ENCODE results near the gene SDK1. TPM values are rescaled to one million over a fixed set of nuclear protein-coding genes. Genes with fewer than 3 reads are reported as not detected.

SDK1 gene
- total RNA-seq, 1 donor from 2014 or later, result 16.7 TPM

DNA sequence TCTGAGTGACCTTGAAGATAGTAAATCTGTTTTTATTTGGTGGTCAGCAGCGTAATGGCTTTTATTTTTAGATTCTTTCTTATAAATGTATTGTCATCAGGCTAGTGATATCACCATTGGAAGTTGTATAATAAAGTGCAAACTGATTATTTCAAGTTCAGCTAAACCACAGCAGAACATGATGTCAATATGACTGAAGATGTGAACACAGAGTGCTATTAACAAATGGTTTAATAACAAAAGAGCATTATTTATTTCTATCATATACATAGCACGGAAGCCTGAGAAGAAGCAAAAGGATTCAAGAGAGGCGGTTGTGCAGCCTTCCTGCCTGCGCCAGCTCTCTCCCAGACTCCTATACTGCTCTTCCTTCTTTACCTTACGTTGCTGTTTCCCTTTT is 142.7 kb downstream of the SDK1 start:
- TF ChIP-seq POLR2A (IDR thresholded peaks at IDR 0.05) (no peak), POLR2AphosphoS5 (IDR thresholded peaks at IDR 0.05; ENCODE audit: insufficient read depth in 1 of 2, low read depth in 1 of 2) (no peak)
- TF ChIP-seq, protein P1, sequence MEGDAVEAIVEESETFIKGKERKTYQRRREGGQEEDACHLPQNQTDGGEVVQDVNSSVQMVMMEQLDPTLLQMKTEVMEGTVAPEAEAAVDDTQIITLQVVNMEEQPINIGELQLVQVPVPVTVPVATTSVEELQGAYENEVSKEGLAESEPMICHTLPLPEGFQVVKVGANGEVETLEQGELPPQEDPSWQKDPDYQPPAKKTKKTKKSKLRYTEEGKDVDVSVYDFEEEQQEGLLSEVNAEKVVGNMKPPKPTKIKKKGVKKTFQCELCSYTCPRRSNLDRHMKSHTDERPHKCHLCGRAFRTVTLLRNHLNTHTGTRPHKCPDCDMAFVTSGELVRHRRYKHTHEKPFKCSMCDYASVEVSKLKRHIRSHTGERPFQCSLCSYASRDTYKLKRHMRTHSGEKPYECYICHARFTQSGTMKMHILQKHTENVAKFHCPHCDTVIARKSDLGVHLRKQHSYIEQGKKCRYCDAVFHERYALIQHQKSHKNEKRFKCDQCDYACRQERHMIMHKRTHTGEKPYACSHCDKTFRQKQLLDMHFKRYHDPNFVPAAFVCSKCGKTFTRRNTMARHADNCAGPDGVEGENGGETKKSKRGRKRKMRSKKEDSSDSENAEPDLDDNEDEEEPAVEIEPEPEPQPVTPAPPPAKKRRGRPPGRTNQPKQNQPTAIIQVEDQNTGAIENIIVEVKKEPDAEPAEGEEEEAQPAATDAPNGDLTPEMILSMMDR (IDR thresholded peaks at IDR 0.05), result no peak
- H3K4me1 ChIP-seq, result no peaks in the 10 kb centered on the region
- intact Hi-C loops (cut with DNase I), result no loop called here
- no peaks in the 10 kb centered on the region for H3K36me3 ChIP-seq
- H3K27ac ChIP-seq, result no peak overlapping the region
- H3K27me3 ChIP-seq, result no peaks in the 10 kb centered on the region
- no peaks in the 10 kb centered on the region for H3K9me3 ChIP-seq
- DNase-seq (ENCODE audit: extremely low spot score in 2 of 2), result no peak
- no peak overlapping the region for H3K4me3 ChIP-seq

DNA sequence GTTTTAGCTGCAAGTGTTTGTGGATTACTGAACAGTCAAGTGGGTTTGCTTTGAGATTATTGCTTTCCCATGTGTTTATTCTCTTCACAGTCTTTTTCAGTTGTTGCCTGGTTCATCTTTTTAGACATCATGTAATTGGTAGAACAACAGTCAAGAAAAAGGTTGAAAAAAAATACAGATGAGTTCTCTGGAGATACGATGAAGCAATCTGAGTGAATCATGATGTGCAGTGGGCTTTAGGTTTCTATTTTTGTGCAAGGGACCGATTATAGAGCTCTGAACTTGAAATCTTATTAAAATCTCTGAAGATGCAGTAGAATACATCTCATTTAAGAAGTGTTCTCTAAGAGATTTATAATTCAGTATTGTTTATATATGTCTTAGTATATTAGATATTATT is 145.7 kb downstream of the SDK1 start:
- H3K36me3 ChIP-seq, result no peaks in the 10 kb centered on the region
- DNase-seq (ENCODE audit: extremely low spot score in 2 of 2), result no peak
- no peaks in the 10 kb centered on the region for H3K9me3 ChIP-seq
- H3K4me1 ChIP-seq, result no peaks in the 10 kb centered on the region
- no peak overlapping the region for H3K27ac ChIP-seq
- H3K27me3 ChIP-seq, result no peaks in the 10 kb centered on the region
- intact Hi-C loops (cut with DNase I), result no loop called here
- TF ChIP-seq POLR2AphosphoS5 (IDR thresholded peaks at IDR 0.05; ENCODE audit: insufficient read depth in 1 of 2, low read depth in 1 of 2) (no peak), POLR2A (IDR thresholded peaks at IDR 0.05) (no peak)
- TF ChIP-seq, protein P1 (IDR thresholded peaks at IDR 0.05), result no peak
- no peak overlapping the region for H3K4me3 ChIP-seq

DNA sequence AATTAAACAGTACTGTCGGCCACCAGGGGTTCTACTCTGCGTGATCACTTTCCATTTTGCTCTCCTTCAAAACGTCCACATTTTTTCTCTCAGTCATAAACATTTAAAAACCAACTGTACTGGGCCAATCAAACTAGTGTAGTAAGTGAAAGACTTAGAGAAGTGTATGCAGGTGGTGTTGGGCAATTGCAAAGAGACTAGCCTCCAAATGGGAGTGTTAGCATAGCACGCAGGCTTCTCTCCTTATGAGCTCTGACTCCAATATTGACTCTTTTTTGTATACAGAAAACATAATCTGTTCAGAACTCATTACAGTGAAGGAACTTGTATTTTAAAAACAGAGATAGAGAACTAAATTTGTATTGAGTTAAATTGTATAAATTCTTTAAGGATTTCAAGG is 150.6 kb downstream of the SDK1 start:
- H3K27me3 ChIP-seq, result no peaks in the 10 kb centered on the region
- no peaks in the 10 kb centered on the region for H3K36me3 ChIP-seq
- DNase-seq (ENCODE audit: extremely low spot score in 2 of 2), result no peak
- no peaks in the 10 kb centered on the region for H3K4me1 ChIP-seq
- no peak overlapping the region for H3K4me3 ChIP-seq
- intact Hi-C loops (cut with DNase I), result no loop called here
- TF ChIP-seq, protein P1 (IDR thresholded peaks at IDR 0.05), result no peak
- TF ChIP-seq POLR2AphosphoS5 (IDR thresholded peaks at IDR 0.05; ENCODE audit: insufficient read depth in 1 of 2, low read depth in 1 of 2) (no peak), POLR2A (IDR thresholded peaks at IDR 0.05) (no peak)
- H3K27ac ChIP-seq, result no peak overlapping the region
- H3K9me3 ChIP-seq, result no peaks in the 10 kb centered on the region

DNA sequence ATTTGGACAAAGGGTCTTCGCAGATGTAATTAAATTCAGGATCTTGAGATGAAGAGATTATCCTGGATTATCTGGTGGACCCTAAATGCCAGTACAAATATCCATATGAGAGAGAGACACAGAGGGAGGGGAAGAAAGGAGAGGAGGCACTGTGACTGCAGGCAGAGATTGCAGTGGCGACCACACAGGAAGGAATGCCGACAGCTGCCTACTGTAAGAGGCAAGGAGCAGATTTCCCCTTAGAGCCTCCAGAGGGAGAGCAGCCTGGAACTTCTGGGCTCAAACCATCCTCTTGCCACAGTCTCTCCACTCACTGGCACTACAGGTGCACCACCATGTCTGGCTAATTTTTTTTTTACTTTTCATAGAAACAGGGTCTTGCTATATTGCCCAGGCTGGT is 152.3 kb downstream of the SDK1 start:
- intact Hi-C loops (cut with DNase I), result no loop called here
- DNase-seq (ENCODE audit: extremely low spot score in 2 of 2), result no peak

More for the DNA sequence above, 152.3 kb downstream of the SDK1 start:
- Histone ChIP-seq H3K36me3 (no peaks in the 10 kb centered on the region), H3K4me1 (no peaks in the 10 kb centered on the region), H3K27ac (no peak overlapping the region), H3K4me3 (no peak overlapping the region), H3K27me3 (no peaks in the 10 kb centered on the region), H3K9me3 (no peaks in the 10 kb centered on the region)
- TF ChIP-seq POLR2A (IDR thresholded peaks at IDR 0.05) (no peak), POLR2AphosphoS5 (IDR thresholded peaks at IDR 0.05; ENCODE audit: insufficient read depth in 1 of 2, low read depth in 1 of 2) (no peak)
- TF ChIP-seq, protein P1 (IDR thresholded peaks at IDR 0.05), result no peak

All from vagina (tissue), 2 donors.